Measurements from ENCODE around the gene MAP4. TPM values are rescaled to one million over a fixed set of nuclear protein-coding genes. Genes with fewer than 3 reads are reported as not detected.

Gene MAP4
- polyA plus RNA-seq, 1 donor from 2014 or later = 186 TPM

DNA sequence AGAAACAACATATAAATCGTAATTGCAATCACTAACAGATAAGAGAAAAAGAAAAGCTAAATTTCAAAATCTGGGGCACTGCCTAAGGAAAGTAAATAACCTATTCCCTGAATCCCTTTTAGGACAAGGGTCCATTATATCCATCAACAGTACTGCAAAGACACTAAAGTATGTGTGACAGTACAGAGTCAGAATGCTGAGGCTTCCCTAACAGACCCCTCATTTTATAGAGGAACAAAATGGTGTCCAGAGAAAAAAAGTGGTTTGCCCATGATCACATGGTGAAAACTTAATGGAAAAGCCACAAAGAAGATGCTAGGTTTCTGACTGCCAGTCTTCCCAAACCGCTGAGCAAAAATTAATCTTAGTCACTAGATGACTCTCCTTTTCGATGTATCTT lies 119.5 kb downstream of the MAP4 start:
- Histone ChIP-seq H3K27ac (ENCODE audit: low read length) (no peak overlapping the region), H4K20me1 (ENCODE audit: insufficient read depth) (no peaks in the 10 kb centered on the region), H2AFZ (ENCODE audit: low read depth, low read length) (no peak overlapping the region), H3K4me2 (ENCODE audit: low read length) (no peak overlapping the region), H3K9me2 (ENCODE audit: insufficient read depth, low read length) (no peaks in the 10 kb centered on the region), H3K27me3 (ENCODE audit: insufficient read depth, low read depth, low read length) (no peaks in the 10 kb centered on the region), H3K79me2 (replicated peaks; ENCODE audit: insufficient read depth, low read length) (peaks cover 3% of the 10 kb centered on the region), H3K9ac (ENCODE audit: low read length) (no peak overlapping the region), H3K4me3 (ENCODE audit: low read length) (no peak overlapping the region), H3F3A (ENCODE audit: insufficient read depth, low read length, poor library complexity, severe bottlenecking) (peaks cover 7% of the 10 kb centered on the region), H3K9me3 (ENCODE audit: low read length) (no peaks in the 10 kb centered on the region), H3K36me3 (ENCODE audit: insufficient read depth, low read length) (no peaks in the 10 kb centered on the region)
- TF ChIP-seq REST (IDR thresholded peaks at IDR 0.05; ENCODE audit: borderline replicate concordance) = no peak
- no peak for TF ChIP-seq TAF1 (IDR thresholded peaks at IDR 0.05; ENCODE audit: low read depth)
- no peak for TF ChIP-seq RAD21 (conservative IDR thresholded peaks at IDR 0.05)
- TF ChIP-seq EP300 (conservative IDR thresholded peaks at IDR 0.05; ENCODE audit: poor library complexity, severe bottlenecking) = no peak
- no peak for TF ChIP-seq MXI1 (conservative IDR thresholded peaks at IDR 0.05; ENCODE audit: poor library complexity, severe bottlenecking)
- TF ChIP-seq CTCF (IDR thresholded peaks at IDR 0.05; ENCODE audit: poor library complexity, severe bottlenecking) = no peak
- TF ChIP-seq EZH2 (IDR thresholded peaks at IDR 0.05; ENCODE audit: borderline replicate concordance, insufficient read depth, low read length, poor library complexity, severe bottlenecking) = no peak
- TF ChIP-seq SMC3 (conservative IDR thresholded peaks at IDR 0.05; ENCODE audit: poor library complexity) = no peak

GRCh38 chr3:47895241-47895640 lies 121.0 kb downstream of the MAP4 start:
- Histone ChIP-seq H3K9me3 (ENCODE audit: low read length) (no peaks in the 10 kb centered on the region), H3K4me3 (ENCODE audit: low read length) (no peak overlapping the region), H4K20me1 (ENCODE audit: insufficient read depth) (no peaks in the 10 kb centered on the region), H3K79me2 (replicated peaks; ENCODE audit: insufficient read depth, low read length) (peaks cover 11% of the 10 kb centered on the region), H3K4me2 (ENCODE audit: low read length) (no peak overlapping the region), H3K27ac (ENCODE audit: low read length) (no peak overlapping the region), H3K36me3 (ENCODE audit: insufficient read depth, low read length) (no peaks in the 10 kb centered on the region), H3K27me3 (ENCODE audit: insufficient read depth, low read depth, low read length) (no peaks in the 10 kb centered on the region), H3K9me2 (ENCODE audit: insufficient read depth, low read length) (no peaks in the 10 kb centered on the region), H3F3A (ENCODE audit: insufficient read depth, low read length, poor library complexity, severe bottlenecking) (peaks cover 7% of the 10 kb centered on the region), H2AFZ (ENCODE audit: low read depth, low read length) (no peak overlapping the region), H3K9ac (ENCODE audit: low read length) (no peak overlapping the region)
- TF ChIP-seq EP300 (conservative IDR thresholded peaks at IDR 0.05; ENCODE audit: poor library complexity, severe bottlenecking) = no peak
- TF ChIP-seq CTCF (IDR thresholded peaks at IDR 0.05; ENCODE audit: poor library complexity, severe bottlenecking) = no peak
- TF ChIP-seq TAF1 (IDR thresholded peaks at IDR 0.05; ENCODE audit: low read depth) = no peak
- TF ChIP-seq EZH2 (IDR thresholded peaks at IDR 0.05; ENCODE audit: borderline replicate concordance, insufficient read depth, low read length, poor library complexity, severe bottlenecking) = no peak
- no peak for TF ChIP-seq REST (IDR thresholded peaks at IDR 0.05; ENCODE audit: borderline replicate concordance)
- no peak for TF ChIP-seq RAD21 (conservative IDR thresholded peaks at IDR 0.05)
- TF ChIP-seq MXI1 (conservative IDR thresholded peaks at IDR 0.05; ENCODE audit: poor library complexity, severe bottlenecking) = no peak
- TF ChIP-seq SMC3 (conservative IDR thresholded peaks at IDR 0.05; ENCODE audit: poor library complexity) = no peak
- no peak for TF ChIP-seq POLR2AphosphoS5 (IDR thresholded peaks at IDR 0.05)
